ENCODE data around the gene RNF157. TPM values are rescaled to one million over a fixed set of nuclear protein-coding genes. Genes with fewer than 3 reads are reported as not detected.

RNF157 gene
- total and polyA plus RNA-seq, 2 experiments from 2014 or later = 11.0 to 15.0 TPM

DNA sequence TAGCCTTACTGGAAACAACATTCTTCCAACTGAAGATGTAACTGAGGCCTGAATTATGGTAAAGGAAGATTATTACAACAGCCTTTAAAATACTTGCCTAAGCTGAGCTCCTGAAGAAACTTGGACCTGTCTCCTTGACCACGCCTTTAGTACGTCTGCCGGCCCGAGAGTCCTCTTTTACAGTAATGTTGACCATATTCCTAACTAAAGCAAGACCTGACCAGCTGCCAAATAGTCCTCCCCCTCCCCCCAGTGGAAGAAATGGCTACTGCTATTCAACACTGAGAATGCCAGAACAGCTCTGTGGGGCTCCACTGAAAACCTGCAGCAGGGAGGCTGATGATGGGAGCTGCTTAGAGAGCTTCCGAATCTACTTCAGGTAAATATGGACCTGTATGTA is 86.7 kb downstream of the RNF157 start:
- Histone ChIP-seq H3K36me3 (no peaks in the 10 kb centered on the region), H3K27me3 (no peaks in the 10 kb centered on the region), H3K27ac (no peak overlapping the region), H3K4me1 (ENCODE audit: low read depth) (no peaks in the 10 kb centered on the region), H3K4me3 (no peak overlapping the region), H3K9me3 (ENCODE audit: low read depth) (no peaks in the 10 kb centered on the region)
- TF ChIP-seq, protein P1, sequence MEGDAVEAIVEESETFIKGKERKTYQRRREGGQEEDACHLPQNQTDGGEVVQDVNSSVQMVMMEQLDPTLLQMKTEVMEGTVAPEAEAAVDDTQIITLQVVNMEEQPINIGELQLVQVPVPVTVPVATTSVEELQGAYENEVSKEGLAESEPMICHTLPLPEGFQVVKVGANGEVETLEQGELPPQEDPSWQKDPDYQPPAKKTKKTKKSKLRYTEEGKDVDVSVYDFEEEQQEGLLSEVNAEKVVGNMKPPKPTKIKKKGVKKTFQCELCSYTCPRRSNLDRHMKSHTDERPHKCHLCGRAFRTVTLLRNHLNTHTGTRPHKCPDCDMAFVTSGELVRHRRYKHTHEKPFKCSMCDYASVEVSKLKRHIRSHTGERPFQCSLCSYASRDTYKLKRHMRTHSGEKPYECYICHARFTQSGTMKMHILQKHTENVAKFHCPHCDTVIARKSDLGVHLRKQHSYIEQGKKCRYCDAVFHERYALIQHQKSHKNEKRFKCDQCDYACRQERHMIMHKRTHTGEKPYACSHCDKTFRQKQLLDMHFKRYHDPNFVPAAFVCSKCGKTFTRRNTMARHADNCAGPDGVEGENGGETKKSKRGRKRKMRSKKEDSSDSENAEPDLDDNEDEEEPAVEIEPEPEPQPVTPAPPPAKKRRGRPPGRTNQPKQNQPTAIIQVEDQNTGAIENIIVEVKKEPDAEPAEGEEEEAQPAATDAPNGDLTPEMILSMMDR (IDR thresholded peaks at IDR 0.05; ENCODE audit: low read depth, low read length) = peak; percentile 42
- DNase-seq (ENCODE audit: low read depth in 1 of 2, low spot score in 1 of 2) = peak in 1 of 2 donors; percentile 58

DNA sequence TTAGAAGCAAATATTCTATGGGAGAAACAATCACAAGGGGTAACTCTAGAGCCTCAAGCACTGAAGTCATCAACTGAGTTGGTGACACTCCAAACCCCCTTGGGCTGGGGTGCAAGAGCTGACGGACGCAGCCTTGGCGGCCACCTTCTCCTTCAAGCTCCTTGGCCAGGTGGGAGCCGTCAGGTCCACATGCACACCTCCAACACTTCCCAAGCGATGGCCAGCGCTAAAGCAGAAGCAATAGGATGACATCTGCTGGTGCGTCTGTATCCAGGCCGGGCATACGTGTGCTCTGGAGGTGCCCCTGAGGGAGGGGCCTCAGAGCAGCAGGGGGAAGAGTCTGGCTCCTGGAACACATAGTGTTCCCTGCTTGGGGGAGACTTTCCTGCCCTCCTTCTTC is 87.1 kb downstream of the RNF157 start:
- H3K27ac ChIP-seq = no peak overlapping the region
- TF ChIP-seq, protein P1 (IDR thresholded peaks at IDR 0.05; ENCODE audit: low read depth, low read length) = no peak
- H3K9me3 ChIP-seq (ENCODE audit: low read depth) = no peaks in the 10 kb centered on the region
- DNase-seq (ENCODE audit: low read depth in 1 of 2, low spot score in 1 of 2) = no peak
- H3K27me3 ChIP-seq = no peaks in the 10 kb centered on the region
- H3K4me1 ChIP-seq (ENCODE audit: low read depth) = no peaks in the 10 kb centered on the region
- H3K36me3 ChIP-seq = no peaks in the 10 kb centered on the region
- no peak overlapping the region for H3K4me3 ChIP-seq

- no peak for DNase-seq (ENCODE audit: low read depth in 1 of 2, low spot score in 1 of 2)
- no peak overlapping the region for H3K27ac ChIP-seq
- no peaks in the 10 kb centered on the region for H3K27me3 ChIP-seq
- no peaks in the 10 kb centered on the region for H3K9me3 ChIP-seq (ENCODE audit: low read depth)
- TF ChIP-seq, protein P1 (IDR thresholded peaks at IDR 0.05; ENCODE audit: low read depth, low read length) = no peak
- no peak overlapping the region for H3K4me3 ChIP-seq
- H3K4me1 ChIP-seq (ENCODE audit: low read depth) = no peaks in the 10 kb centered on the region
- no peaks in the 10 kb centered on the region for H3K36me3 ChIP-seq
Measured at GRCh38 chr17:76152591-76152990, 87.7 kb downstream of the RNF157 start.

DNA sequence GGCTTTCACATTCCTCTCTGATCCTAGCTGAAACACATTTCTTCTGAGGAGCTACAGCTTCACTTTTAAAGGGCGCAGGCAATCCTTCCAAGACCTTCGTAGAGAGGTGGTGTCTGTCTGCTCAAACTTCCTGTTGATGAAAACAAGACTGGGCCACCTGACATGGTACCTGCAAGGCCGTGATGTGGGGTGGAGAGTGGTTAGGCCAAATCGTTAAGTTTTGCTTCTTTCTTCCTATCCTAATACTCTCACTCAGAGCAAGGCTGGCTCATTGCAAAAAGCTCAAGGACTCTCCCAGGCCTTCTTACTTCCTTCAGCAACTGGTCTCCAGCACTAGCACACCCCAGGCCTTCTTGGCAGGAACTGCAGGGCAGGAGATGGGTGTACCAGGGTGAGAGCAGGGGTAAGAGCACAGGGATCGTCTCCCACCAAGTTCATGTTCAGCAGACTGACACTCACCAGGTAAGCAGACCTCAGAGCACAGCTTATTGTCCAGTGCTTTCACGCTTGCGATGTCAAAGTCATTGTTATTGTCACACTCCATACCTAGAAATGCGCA is 88.3 kb downstream of the RNF157 start:
- no peak overlapping the region for H3K4me3 ChIP-seq
- no peaks in the 10 kb centered on the region for H3K9me3 ChIP-seq (ENCODE audit: low read depth)
- DNase-seq (ENCODE audit: low read depth in 1 of 2, low spot score in 1 of 2) = no peak
- TF ChIP-seq, protein P1 (IDR thresholded peaks at IDR 0.05; ENCODE audit: low read depth, low read length) = no peak
- H3K36me3 ChIP-seq = no peaks in the 10 kb centered on the region
- no peaks in the 10 kb centered on the region for H3K27me3 ChIP-seq
- H3K27ac ChIP-seq = no peak overlapping the region
- H3K4me1 ChIP-seq (ENCODE audit: low read depth) = no peaks in the 10 kb centered on the region

GRCh38 chr17:76150712-76151622 is 89.3 kb downstream of the RNF157 start:
- no peak for DNase-seq (ENCODE audit: low read depth in 1 of 2, low spot score in 1 of 2)
- H3K4me1 ChIP-seq (ENCODE audit: low read depth) = no peaks in the 10 kb centered on the region

More at GRCh38 chr17:76150712-76151622, 89.3 kb downstream of the RNF157 start:
- TF ChIP-seq, protein P1 (IDR thresholded peaks at IDR 0.05; ENCODE audit: low read depth, low read length) = no peak
- Histone ChIP-seq H3K36me3 (no peaks in the 10 kb centered on the region), H3K9me3 (ENCODE audit: low read depth) (no peaks in the 10 kb centered on the region), H3K4me3 (no peak overlapping the region), H3K27ac (no peak overlapping the region), H3K27me3 (no peaks in the 10 kb centered on the region)
